Measurements from ENCODE around the gene CNOT6.
"Not testable (repeated sequence)": the region's sequence is repeated elsewhere in the genome, so short reads cannot be mapped to it uniquely, and the experiment has no call there.

Gene CNOT6

GRCh38 chr5:180494060-180494509, at the start of gene CNOT6:
Gene CNOT6 (plus strand): TSS chr5:180494379. CDS start chr5:180529277, 34,898 bp downstream.
- DNase-seq, result peak; percentile 55

- no peak for DNase-seq
Measured at GRCh38 chr5:180454752-180455151, 39.4 kb upstream of the CNOT6 start.

- DNase-seq, result no peak
Measured at GRCh38 chr5:180455872-180456271, 38.3 kb upstream of the CNOT6 start.

GRCh38 chr5:180456792-180457191, 37.4 kb upstream of the CNOT6 start:
- DNase-seq, result no peak

GRCh38 chr5:180458852-180459673, 35.1 kb upstream of the CNOT6 start:
- DNase-seq, result not testable (repeated sequence)

GRCh38 chr5:180459674-180460142, 34.5 kb upstream of the CNOT6 start:
- not testable (repeated sequence) for DNase-seq

GRCh38 chr5:180460834-180461233, 33.3 kb upstream of the CNOT6 start:
- DNase-seq, result no peak

- DNase-seq, result no peak
Measured at GRCh38 chr5:180461303-180461702, 32.9 kb upstream of the CNOT6 start.

- no peak for DNase-seq
Measured at GRCh38 chr5:180463216-180463900, 30.8 kb upstream of the CNOT6 start.

- DNase-seq, result no peak
Measured at GRCh38 chr5:180463916-180464602, 30.1 kb upstream of the CNOT6 start.

GRCh38 chr5:180464603-180464970, 29.6 kb upstream of the CNOT6 start:
- DNase-seq, result no peak

- DNase-seq, result not testable (repeated sequence)
Measured at GRCh38 chr5:180465052-180465451, 29.1 kb upstream of the CNOT6 start.

GRCh38 chr5:180466316-180466715, 27.9 kb upstream of the CNOT6 start:
- no peak for DNase-seq

- DNase-seq, result no peak
Measured at GRCh38 chr5:180467028-180467975, 26.9 kb upstream of the CNOT6 start.

GRCh38 chr5:180467989-180468731, 26.0 kb upstream of the CNOT6 start:
- no peak for DNase-seq

GRCh38 chr5:180468732-180469585, 25.2 kb upstream of the CNOT6 start:
- no peak for DNase-seq

GRCh38 chr5:180469586-180469865, 24.7 kb upstream of the CNOT6 start:
- no peak for DNase-seq

- DNase-seq, result no peak
Measured at GRCh38 chr5:180469866-180470265, 24.3 kb upstream of the CNOT6 start.

GRCh38 chr5:180470361-180470760, 23.8 kb upstream of the CNOT6 start:
- no peak for DNase-seq

- no peak for DNase-seq
Measured at GRCh38 chr5:180470966-180471582, 23.1 kb upstream of the CNOT6 start.
